DOHH2 (cell line): ENCODE measurements around the gene AFF1.
"Not testable (repeated sequence)": the region's sequence is repeated elsewhere in the genome, so short reads cannot be mapped to it uniquely, and the experiment has no call there.

Experiments
- CTCF ChIP-seq: fragments of 200-600 bp; sonication (generic); IDR thresholded peaks from one replicate; pipeline ENCODE4 v1.5.1; 2014; ENCODE audit warnings: antibody characterized with exemption, mild to moderate bottlenecking, low read depth, low read length; ENCODE audit not compliant: poor library complexity, severe bottlenecking
- EZH2phosphoT487 ChIP-seq: fragments of 200-600 bp; sonication (generic); IDR thresholded peaks from 2 replicates; pipeline ENCODE4 v1.6.1; 2017; ENCODE audit warnings: borderline replicate concordance, mild to moderate bottlenecking, antibody characterized with exemption, low read length, moderate library complexity, mixed read lengths

- TF ChIP-seq CTCF, EZH2phosphoT487: not testable (repeated sequence)
Observed at GRCh38 chr4:87145934-87146333, 211.1 kb downstream of the AFF1 start.
